Heart right ventricle (tissue), 16 donors: ENCODE results near the gene DALRD3. TPM values are rescaled to one million over a fixed set of nuclear protein-coding genes. Genes with fewer than 3 reads are reported as not detected.

Source experiments
- ATAC-seq, 8 donors: fragments of 200-7000 bp; cut with Tn5 transposase; one replicate each; pipeline ENCODE4 v1.9.1; 2020; ENCODE audit warnings: mild to moderate bottlenecking in 8 of 8, moderate library complexity in 8 of 8, moderate number of reproducible peaks in 1 of 8
- DNase-seq, 2 donors: peaks; one replicate each; pipeline ENCODE4 v3.0.0-alpha.2; 2020
- H3K27ac ChIP-seq, 10 donors: fragments of 200-600 bp; sonication (generic) in 2 of 10; one replicate each; pipeline versions ENCODE4 v1.5.0 to v1.8.0; 2020 to 2022; ENCODE audit warnings: mild to moderate bottlenecking in 3 of 10
- H3K27me3 ChIP-seq, 7 donors: fragments of 200-600 bp; one replicate each; pipeline ENCODE4 v1.8.0; 2021 to 2022; ENCODE audit warnings: mild to moderate bottlenecking in 2 of 7
- H3K36me3 ChIP-seq, 9 donors: fragments of 200-600 bp; sonication (generic) in 1 of 9; one replicate each; pipeline versions ENCODE4 v1.5.0 to v1.8.0; 2020 to 2022; ENCODE audit warnings: mild to moderate bottlenecking in 2 of 9
- H3K4me1 ChIP-seq, 9 donors: fragments of 200-600 bp; sonication (generic) in 1 of 9; one replicate each; pipeline versions ENCODE4 v1.5.0 to v1.8.0; 2020 to 2022; ENCODE audit warnings: mild to moderate bottlenecking in 4 of 9
- H3K4me3 ChIP-seq, 10 donors: fragments of 200-600 bp; sonication (generic) in 2 of 10; one replicate each; pipeline versions ENCODE4 v1.5.0 to v1.8.0; 2020 to 2022; ENCODE audit warnings: mild to moderate bottlenecking in 7 of 10, moderate library complexity in 2 of 10
- H3K9me3 ChIP-seq, 11 donors: fragments of 200-600 bp in 10 of 11; sonication (generic) in 2 of 11; one replicate each; pipeline versions ENCODE4 v1.5.0 to v1.8.0; 2013 to 2022; ENCODE audit warnings: mild to moderate bottlenecking in 2 of 11, control low read depth in 1 of 11, moderate library complexity in 1 of 11
- WGBS, 2 donors: extraction: QIAGEN DNeasy Blood & Tissue Kit; methylation state at CpG; one replicate each; pipeline ENCODE4 v1.1.7; 2013; ENCODE audit warnings: inconsistent platforms in 1 of 2; 5-methylcytosine and 5-hydroxymethylcytosine counted together
- intact Hi-C, 10 donors: fragments of 100-400 bp; cut with DNase I; formaldehyde crosslinking; loops; one replicate each; pipeline versions ENCODE4 v1.11.1 to v1.14.2; 2022
- polyA plus RNA-seq, 2 donors: library from polyadenylated mRNA; stranded (reverse); fragments of 200-250 nt; gene quantifications; one replicate each; pipeline ENCODE4 v1.2.3, GENCODE V29; 2013
- total RNA-seq, 10 donors: library from RNA; stranded (reverse); fragmentation: NEBNext Ultra II Directional in 3 of 10; extraction: Animal tissue kit (Norgen Biotek cat#: 25700) in 3 of 10; gene quantifications; one replicate each; pipeline versions ENCODE4 v1.2.1 to v1.2.4, GENCODE V29; 2021 to 2023
- TF ChIP-seq, protein P1 (sequence below), 9 donors: fragments of 200-600 bp; sonication (generic) in 2 of 9; IDR thresholded peaks; one replicate each; pipeline versions ENCODE4 v1.5.0 to v1.8.0; 2021 to 2022; ENCODE audit warnings: antibody characterized with exemption in 9 of 9, mild to moderate bottlenecking in 5 of 9, moderate library complexity in 1 of 9
- donor health status: Arrhythmogenic right ventricular cardiomyopathy.
- donor health status: ischemic (EF 13 %, LVEDD 7.1; RV severe dilation, severe dysfunction).
- donor health status: healthy with polysubstance abuse.
- donor health status: DM: no; HTN: yes; CAD: no.
- donor health status: DM: no; HTN: no; CAD: no.
- donor health status: ischemic (EF 25% LVEDD 6.9; RV normal size, moderate dysfunction).
- donor health status: ischemic (EF 25% LVEDD 5.7; RV mildly dilated, moderate dysfunction).
- donor health status: healthy.
- donor health status: DM: yes; HTN: yes; CAD: no.
- donor health status: Ischemic cardiomyopathy.
- donor health status: ischemic (EF 35%, LVEDD 5.7; RV mildly dilated, moderate dysfunction).
- donor health status: nonischemic (EF 11% LVEDD 7.7; RV severe dilation, severe dysfunction).
- donor health status: DM: yes; HTN: yes; CAD: no.
- donor health status: PGD.
- donor health status: ischemic (EF 29% LVEDD 5.4; RV normal size, mild dysfunction).
- donor health status: nonischemic (EF 23%, LVEDD 6.1; RV moderate dilation, normal function).

The DALRD3 gene
- total and polyA plus RNA-seq, 12 donors = 7.6 to 17.8 (median 14.8) TPM

DNA sequence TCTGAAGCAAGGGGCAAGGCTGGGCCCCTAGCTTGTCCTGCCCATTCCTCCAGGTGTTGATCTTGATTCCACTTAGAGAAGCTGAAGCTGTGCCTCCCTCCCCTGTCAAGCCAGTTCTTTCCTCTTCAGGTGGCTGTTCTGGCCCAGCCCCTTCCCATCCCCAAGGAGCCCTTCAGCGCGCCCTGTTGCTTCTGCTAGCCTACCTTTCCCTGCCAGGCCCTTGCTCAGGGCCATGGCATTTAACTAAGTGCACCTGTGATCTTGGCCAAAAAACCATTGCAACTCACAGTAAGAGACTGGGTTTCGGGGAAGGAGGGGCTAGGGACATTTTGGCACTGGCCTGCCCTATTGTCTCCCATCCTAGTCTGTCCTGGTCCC lies 13.1 kb downstream of the DALRD3 start:
- H3K27ac ChIP-seq = no peak overlapping the region
- WGBS, 2 donors = 97 to 99% methylated on average over 3 of the region's 3 CpGs

GRCh38 chr3:49004352-49005302 lies 13.8 kb downstream of the DALRD3 start:
- Histone ChIP-seq H3K4me1 (peaks cover 4 to 27% (median 16%) of the 10 kb centered on the region in 9 donors), H3K27me3 (no peaks in the 10 kb centered on the region), H3K9me3 (no peaks in the 10 kb centered on the region), H3K4me3 (no peak overlapping the region), H3K36me3 (peaks cover 0 to 21% (median 0%) of the 10 kb centered on the region in 9 donors), H3K27ac (no peak overlapping the region)
- DNase-seq = no peak
- WGBS, 2 donors = 85 to 89% methylated on average over 16 of the region's 16 CpGs
- intact Hi-C loops = no loop called here
- TF ChIP-seq, protein P1, sequence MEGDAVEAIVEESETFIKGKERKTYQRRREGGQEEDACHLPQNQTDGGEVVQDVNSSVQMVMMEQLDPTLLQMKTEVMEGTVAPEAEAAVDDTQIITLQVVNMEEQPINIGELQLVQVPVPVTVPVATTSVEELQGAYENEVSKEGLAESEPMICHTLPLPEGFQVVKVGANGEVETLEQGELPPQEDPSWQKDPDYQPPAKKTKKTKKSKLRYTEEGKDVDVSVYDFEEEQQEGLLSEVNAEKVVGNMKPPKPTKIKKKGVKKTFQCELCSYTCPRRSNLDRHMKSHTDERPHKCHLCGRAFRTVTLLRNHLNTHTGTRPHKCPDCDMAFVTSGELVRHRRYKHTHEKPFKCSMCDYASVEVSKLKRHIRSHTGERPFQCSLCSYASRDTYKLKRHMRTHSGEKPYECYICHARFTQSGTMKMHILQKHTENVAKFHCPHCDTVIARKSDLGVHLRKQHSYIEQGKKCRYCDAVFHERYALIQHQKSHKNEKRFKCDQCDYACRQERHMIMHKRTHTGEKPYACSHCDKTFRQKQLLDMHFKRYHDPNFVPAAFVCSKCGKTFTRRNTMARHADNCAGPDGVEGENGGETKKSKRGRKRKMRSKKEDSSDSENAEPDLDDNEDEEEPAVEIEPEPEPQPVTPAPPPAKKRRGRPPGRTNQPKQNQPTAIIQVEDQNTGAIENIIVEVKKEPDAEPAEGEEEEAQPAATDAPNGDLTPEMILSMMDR (IDR thresholded peaks at IDR 0.05) = no peak
- ATAC-seq = no peak

More for the DNA sequence above, 13.1 kb downstream of the DALRD3 start:
- H3K9me3 ChIP-seq = no peaks in the 10 kb centered on the region
- ATAC-seq = no peak
- intact Hi-C loops = no loop called here
- no peak overlapping the region for H3K4me3 ChIP-seq
- peaks cover 0 to 22% (median 0%) of the 10 kb centered on the region in 9 donors for H3K36me3 ChIP-seq
- H3K27me3 ChIP-seq = no peaks in the 10 kb centered on the region
- peaks cover 4 to 27% (median 16%) of the 10 kb centered on the region in 9 donors for H3K4me1 ChIP-seq
- TF ChIP-seq, protein P1 (IDR thresholded peaks at IDR 0.05) = no peak
- no peak for DNase-seq

DNA sequence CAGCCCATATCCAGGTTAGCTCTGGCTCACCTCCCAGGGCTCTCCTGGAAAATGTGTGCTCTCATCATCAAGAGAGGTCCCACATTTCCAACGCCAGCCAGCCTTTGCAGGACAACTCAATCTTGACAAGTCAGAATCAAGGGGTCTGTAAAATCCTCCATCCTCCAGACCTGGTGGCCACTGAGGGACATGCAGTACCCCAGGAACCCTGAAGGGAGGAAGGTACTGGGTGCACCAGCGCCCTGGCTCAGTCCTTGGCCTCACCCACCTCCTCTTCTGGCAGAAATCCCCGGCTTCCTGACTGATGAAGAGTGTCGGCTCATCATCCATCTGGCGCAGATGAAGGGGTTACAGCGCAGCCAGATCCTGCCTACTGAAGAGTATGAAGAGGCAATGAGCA lies 17.2 kb downstream of the DALRD3 start:
- TF ChIP-seq, protein P1 (IDR thresholded peaks at IDR 0.05) = no peak
- DNase-seq = no peak

GRCh38 chr3:48999085-48999858 lies 19.1 kb downstream of the DALRD3 start:
- TF ChIP-seq, protein P1 (IDR thresholded peaks at IDR 0.05) = no peak
- no peaks in the 10 kb centered on the region for H3K4me1 ChIP-seq
- H3K27me3 ChIP-seq = no peaks in the 10 kb centered on the region
- intact Hi-C loops = loop anchor here in 1 of 10 donors (10.0 kb wide), 1 partner anchor 96 kb away; the partner anchor contains the start of gene QRICH1
- H3K27ac ChIP-seq = no peak overlapping the region
- H3K9me3 ChIP-seq = no peaks in the 10 kb centered on the region
- WGBS, 2 donors = 86% methylated on average over 8 of the region's 8 CpGs
- DNase-seq = no peak
- ATAC-seq = no peak
- no peak overlapping the region for H3K4me3 ChIP-seq
- H3K36me3 ChIP-seq = peaks cover 0 to 42% (median 0%) of the 10 kb centered on the region in 9 donors

More for the DNA sequence above, 17.2 kb downstream of the DALRD3 start:
- no peak for ATAC-seq
- Histone ChIP-seq H3K4me3 (no peak overlapping the region), H3K4me1 (peaks cover 0 to 4% (median 2%) of the 10 kb centered on the region in 9 donors), H3K36me3 (peaks cover 0 to 40% (median 0%) of the 10 kb centered on the region in 9 donors), H3K27me3 (no peaks in the 10 kb centered on the region), H3K9me3 (no peaks in the 10 kb centered on the region), H3K27ac (no peak overlapping the region)
- 88 to 89% methylated on average over 6 of the region's 6 CpGs for WGBS, 2 donors
- intact Hi-C loops = no loop called here
